GM12874 (cell line): ENCODE results near the gene HORMAD2.

Experiments used
- TF ChIP-seq, protein P1 (sequence below): IDR thresholded peaks from 2 replicates; pipeline ENCODE4 v1.5.1; 2011; ENCODE audit warnings: low read depth, mild to moderate bottlenecking, control low read depth, low read length, moderate library complexity; ENCODE audit not compliant: insufficient read depth

The HORMAD2 gene

GRCh38 chr22:30187529-30188407 lies 107.5 kb downstream of the HORMAD2 start:
- TF ChIP-seq, protein P1, sequence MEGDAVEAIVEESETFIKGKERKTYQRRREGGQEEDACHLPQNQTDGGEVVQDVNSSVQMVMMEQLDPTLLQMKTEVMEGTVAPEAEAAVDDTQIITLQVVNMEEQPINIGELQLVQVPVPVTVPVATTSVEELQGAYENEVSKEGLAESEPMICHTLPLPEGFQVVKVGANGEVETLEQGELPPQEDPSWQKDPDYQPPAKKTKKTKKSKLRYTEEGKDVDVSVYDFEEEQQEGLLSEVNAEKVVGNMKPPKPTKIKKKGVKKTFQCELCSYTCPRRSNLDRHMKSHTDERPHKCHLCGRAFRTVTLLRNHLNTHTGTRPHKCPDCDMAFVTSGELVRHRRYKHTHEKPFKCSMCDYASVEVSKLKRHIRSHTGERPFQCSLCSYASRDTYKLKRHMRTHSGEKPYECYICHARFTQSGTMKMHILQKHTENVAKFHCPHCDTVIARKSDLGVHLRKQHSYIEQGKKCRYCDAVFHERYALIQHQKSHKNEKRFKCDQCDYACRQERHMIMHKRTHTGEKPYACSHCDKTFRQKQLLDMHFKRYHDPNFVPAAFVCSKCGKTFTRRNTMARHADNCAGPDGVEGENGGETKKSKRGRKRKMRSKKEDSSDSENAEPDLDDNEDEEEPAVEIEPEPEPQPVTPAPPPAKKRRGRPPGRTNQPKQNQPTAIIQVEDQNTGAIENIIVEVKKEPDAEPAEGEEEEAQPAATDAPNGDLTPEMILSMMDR: no peak

DNA sequence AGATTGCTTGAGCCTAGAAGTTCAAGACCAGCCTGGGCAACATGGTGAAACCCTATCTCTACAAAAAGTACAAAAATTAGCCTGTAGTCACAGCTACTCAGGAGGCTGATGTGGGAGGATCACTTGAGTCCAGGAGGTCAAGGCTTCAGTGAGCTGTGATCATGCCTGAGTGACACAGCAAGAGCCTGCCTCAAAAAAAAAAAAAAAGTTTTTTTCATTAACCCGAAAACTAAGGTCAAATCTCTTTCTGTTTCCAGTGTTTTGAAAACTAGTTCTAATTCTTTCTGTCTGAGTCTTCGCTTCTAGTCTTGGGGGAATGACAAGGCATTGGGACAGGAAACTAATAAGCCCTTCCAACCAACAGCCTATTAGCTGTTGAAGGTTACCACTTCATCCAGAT lies 108.6 kb downstream of the HORMAD2 start:
- TF ChIP-seq, protein P1: no peak

- TF ChIP-seq, protein P1: no peak
Observed at GRCh38 chr22:30190574-30190973, 110.3 kb downstream of the HORMAD2 start.

- TF ChIP-seq, protein P1: no peak
Observed at GRCh38 chr22:30191040-30191701, 110.9 kb downstream of the HORMAD2 start.

DNA sequence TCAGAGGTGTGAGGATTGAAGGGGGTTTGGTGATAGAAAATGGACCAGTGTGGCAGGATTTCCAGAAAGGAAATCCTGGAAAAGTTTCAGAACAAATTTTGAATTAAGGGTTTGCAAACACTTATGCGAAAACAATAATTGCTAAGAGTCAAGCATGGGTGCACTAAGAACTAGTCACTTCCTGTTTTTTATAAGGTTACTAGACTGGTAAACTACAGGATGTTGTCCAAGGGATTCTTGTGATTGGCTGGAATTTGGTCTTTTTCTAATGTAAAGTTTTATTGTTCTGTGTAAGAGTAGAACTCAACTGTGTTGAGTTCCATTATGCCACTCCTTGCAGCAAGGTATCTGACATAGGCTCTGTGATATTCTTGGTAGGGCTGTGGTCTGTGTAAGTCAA lies 112.2 kb downstream of the HORMAD2 start:
- TF ChIP-seq, protein P1: no peak

DNA sequence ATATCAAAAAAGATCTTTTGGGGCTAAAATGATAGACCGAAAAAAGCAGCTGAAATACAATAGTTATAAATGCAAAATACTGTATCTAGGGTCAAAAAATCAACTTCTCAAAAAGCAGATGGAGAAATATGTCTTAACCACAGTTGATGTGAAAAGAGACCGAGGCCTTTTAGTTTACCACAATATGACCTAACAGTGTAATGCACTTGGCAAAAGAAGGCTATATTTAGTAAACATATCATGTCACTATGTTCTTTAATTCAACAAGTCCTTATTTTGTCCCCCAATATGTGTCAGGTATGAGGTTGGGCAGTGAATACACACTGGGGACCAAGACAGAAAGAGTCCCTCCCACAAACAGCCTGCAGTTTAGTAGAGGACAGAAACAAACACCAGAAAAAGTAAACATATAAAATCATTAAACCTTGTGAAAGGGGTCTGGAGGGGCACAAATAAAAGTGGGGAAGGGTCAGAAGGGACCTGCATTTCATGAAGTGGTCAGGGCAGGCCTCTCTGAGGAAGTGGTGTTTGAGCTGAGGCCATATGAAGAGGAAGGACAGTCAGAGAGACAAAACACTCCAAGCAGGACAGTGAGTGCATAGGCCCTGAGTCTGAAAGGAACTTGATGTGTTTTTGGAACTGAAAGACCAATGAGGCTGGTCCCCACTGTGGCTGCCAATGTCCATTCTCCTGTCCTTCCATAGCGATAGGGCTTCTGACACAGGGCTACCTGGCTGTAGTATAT lies 112.9 kb downstream of the HORMAD2 start:
- TF ChIP-seq, protein P1: no peak
